Astrocyte of the spinal cord (primary cell): Measurements from ENCODE around the gene HES5.

Experiments used
- DNase-seq: peaks from one replicate; pipeline ENCODE4 v3.0.0; 2011; ENCODE audit warnings: low read depth, low spot score
- H3K4me3 ChIP-seq: 2 replicates; pipeline ENCODE4 v1.5.1; 2011; ENCODE audit warnings: low read depth, mild to moderate bottlenecking, low read length, moderate library complexity
- in situ Hi-C: cut with HindIII; loops from 2 replicates; pipeline ENCODE4 v1.10.0; 2017; ENCODE audit warnings: low sequenced_read_pairs
- TF ChIP-seq, protein P1 (sequence below): IDR thresholded peaks from 2 replicates; pipeline ENCODE4 v1.5.1; 2012; ENCODE audit warnings: low read depth, mild to moderate bottlenecking, low read length, inconsistent platforms

The HES5 gene

DNA sequence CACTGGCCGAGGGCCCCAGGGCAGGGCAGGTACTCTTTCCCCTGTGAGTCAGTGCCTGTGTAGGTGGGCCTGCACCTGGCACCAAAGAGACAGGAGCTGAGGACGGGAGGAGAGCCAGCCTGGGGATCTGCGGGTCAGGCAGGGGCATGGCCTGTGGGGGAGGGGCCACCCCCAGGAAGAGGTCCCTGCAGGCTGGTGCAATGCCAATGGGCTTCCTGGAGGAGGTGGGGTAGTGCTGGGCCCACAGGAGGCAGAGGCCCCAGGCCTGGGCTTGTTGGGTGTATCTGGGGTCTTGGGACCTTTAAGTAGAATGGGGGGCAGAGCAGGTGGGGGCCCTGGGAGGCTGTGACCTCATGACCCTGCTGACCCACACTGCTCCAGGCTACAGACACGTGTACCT lies 30.8 kb downstream of the HES5 start:
- no peak for DNase-seq
- in situ Hi-C loops, result no loop called here
- TF ChIP-seq, protein P1, sequence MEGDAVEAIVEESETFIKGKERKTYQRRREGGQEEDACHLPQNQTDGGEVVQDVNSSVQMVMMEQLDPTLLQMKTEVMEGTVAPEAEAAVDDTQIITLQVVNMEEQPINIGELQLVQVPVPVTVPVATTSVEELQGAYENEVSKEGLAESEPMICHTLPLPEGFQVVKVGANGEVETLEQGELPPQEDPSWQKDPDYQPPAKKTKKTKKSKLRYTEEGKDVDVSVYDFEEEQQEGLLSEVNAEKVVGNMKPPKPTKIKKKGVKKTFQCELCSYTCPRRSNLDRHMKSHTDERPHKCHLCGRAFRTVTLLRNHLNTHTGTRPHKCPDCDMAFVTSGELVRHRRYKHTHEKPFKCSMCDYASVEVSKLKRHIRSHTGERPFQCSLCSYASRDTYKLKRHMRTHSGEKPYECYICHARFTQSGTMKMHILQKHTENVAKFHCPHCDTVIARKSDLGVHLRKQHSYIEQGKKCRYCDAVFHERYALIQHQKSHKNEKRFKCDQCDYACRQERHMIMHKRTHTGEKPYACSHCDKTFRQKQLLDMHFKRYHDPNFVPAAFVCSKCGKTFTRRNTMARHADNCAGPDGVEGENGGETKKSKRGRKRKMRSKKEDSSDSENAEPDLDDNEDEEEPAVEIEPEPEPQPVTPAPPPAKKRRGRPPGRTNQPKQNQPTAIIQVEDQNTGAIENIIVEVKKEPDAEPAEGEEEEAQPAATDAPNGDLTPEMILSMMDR, result no peak
- H3K4me3 ChIP-seq, result no peak overlapping the region

DNA sequence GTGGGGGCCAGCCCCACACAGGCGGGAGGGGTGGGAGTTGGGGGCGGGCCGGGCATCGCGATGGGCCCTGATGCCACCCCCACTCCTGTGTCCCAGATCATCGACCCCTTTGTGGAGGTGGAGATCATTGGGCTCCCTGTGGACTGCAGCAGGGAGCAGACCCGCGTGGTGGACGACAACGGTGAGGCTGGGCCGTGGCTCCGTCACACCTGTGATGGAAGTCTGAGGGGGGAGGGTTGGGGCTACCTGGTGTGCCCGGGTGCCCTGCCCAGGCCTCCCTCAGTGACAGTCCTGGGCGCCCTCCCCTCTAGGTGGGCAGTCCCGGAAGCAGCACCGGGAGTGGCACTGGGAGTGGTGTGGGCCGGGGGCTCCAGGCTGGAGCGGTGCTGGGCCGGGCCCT lies 31.4 kb downstream of the HES5 start:
- in situ Hi-C loops, result no loop called here
- no peak for DNase-seq
- H3K4me3 ChIP-seq, result no peak overlapping the region
- TF ChIP-seq, protein P1, result no peak

DNA sequence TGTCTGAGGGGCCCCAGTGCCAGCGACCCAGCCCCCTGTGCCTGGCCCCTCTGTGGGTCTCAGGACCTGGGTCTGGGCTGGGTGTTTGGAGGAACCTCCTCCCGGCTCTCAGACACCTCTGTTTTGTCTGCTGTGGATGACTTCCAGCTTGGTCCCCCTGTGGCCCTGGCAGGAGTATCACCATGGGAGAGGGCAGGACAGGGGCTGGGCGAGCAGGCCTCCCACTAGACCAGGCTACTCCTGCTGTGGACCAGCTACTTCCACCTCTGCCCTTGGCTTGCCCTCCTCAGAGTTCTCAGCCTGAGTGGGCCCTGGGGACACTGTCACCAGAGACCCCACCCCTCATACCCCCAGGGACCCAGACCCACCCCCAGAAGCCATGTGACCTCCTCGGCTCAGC lies 32.2 kb downstream of the HES5 start:
- no peak overlapping the region for H3K4me3 ChIP-seq
- DNase-seq, result no peak
- TF ChIP-seq, protein P1, result no peak
- in situ Hi-C loops, result no loop called here

DNA sequence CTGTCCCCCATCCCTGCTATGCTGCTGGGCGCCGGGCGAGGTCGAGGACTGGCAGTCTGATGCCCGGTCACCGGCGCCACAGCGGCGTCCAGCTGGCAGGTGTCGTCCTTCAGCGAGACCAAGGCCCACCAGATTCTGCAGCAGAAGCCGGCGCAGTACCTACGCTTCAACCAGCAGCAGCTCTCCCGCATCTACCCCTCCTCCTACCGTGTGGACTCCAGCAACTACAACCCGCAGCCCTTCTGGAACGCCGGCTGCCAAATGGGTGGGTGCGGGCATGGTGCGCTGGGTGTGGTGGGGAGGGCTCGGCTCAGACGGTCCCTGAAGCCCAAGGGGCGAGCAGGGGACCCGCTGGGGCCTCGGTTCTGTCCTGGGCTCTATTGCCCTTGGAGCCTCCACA lies 33.3 kb downstream of the HES5 start:
- H3K4me3 ChIP-seq, result no peak overlapping the region
- TF ChIP-seq, protein P1, result no peak
- in situ Hi-C loops, result no loop called here
- no peak for DNase-seq

DNA sequence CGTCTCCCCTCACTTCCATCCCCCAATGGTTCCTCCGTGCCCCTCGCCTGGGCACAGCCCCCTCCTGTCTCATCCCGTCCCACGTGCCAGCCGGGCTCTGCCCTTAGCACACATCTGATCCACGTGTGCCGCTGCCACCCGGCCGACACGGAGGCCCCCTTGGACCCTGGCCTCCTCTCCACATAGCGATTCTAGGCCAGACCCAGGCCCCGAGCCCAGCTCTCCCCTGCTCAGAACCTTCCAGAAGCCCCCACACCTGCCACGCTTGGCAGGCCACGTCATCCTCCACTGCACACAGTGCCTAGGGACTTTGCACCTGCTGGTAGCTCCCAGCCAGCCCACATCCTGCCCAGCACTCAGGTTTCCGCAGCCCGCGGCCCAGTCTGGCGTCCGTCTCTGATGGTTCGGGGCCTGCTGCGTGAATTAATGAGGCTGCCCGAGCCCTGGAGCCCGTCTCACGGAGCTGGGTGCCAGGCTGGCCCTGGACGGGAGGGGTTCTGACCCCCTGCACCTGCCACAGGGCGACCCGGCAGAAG lies 33.9 kb downstream of the HES5 start:
- in situ Hi-C loops, result no loop called here
- H3K4me3 ChIP-seq, result no peak overlapping the region
- TF ChIP-seq, protein P1, result no peak
- no peak for DNase-seq

DNA sequence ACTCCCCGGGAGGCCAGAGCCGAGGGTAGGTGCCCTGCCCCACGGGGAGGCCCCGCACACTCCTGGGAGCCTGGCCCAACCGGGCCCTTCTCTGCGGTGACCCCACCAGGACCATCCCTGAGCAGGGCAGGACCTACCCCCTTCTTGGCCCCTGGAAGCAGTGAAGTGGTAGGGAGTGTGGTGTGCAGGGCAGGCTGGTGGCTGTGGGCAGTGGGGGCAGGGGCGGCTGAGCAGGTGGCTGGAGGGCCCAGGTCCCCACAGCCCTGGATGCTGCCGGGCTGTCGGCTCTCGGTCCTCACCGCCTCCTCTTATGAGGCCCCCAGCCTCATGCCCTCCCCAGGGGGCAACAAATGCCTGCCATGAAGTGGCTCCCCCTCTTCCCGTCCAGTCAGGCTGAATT lies 34.5 kb downstream of the HES5 start:
- TF ChIP-seq, protein P1, result no peak
- in situ Hi-C loops, result no loop called here
- DNase-seq, result no peak
- no peak overlapping the region for H3K4me3 ChIP-seq

DNA sequence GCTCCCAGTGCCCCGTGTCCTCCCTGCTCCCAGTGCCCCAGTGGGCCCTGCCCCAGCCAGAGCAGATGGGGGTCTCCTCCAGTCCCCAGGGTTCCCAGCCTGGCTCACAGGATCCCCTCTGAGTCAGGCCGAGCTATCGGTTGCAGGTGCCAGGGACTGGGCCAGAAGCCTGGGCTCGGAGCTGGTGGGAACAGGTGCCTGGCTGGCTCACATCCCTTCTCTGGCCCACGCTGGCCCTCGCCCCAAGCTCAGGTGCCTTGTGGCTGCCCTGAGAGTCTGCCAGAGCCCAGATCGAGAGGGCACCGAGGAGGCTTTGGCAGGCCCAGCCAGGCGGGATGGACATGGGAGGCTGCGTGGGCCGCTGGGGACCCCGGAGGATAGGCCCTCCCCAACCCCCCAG lies 35.0 kb downstream of the HES5 start:
- TF ChIP-seq, protein P1, result no peak
- DNase-seq, result no peak
- in situ Hi-C loops, result no loop called here
- no peak overlapping the region for H3K4me3 ChIP-seq
